Peyer's patch (tissue), 4 donors: ENCODE data around the gene RNF150.

ENCODE experiments used
- POLR2A ChIP-seq, 2 donors: fragments of 450-650 bp; IDR thresholded peaks; one replicate each; pipeline ENCODE4 v1.5.1; 2017; ENCODE audit warnings: antibody characterized with exemption in 2 of 2, mild to moderate bottlenecking in 2 of 2, moderate library complexity in 2 of 2
- TF ChIP-seq, protein P1 (sequence below), 6 experiments: fragments of 450-650 bp in 4 of 6; fragments of 200-600 bp in 2 of 6; sonication (generic) in 1 of 6; IDR thresholded peaks; one replicate each; pipeline ENCODE4 v1.5.1; 2017 to 2019; ENCODE audit warnings: antibody characterized with exemption in 6 of 6, mild to moderate bottlenecking in 3 of 6, moderate library complexity in 1 of 6

DNA sequence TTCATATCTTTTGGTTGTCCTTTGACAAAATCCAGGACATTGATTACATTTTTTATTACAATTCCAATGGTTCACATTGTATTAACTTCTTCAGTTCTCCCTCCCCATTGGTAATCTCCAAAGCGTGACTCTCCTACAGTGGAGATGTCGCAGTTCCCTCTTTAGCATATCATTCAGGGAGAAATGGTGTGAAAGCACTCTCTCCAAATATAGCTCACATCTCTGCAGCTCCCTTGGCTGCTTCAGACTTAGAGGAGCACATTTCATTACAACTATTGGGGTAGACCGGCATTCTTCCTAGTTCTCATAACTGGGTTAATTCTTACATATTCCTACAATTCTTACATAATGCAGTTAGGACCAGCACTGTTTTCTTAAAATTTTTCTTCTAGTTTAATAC is 25.3 kb downstream of the RNF150 start:
- TF ChIP-seq, protein P1, sequence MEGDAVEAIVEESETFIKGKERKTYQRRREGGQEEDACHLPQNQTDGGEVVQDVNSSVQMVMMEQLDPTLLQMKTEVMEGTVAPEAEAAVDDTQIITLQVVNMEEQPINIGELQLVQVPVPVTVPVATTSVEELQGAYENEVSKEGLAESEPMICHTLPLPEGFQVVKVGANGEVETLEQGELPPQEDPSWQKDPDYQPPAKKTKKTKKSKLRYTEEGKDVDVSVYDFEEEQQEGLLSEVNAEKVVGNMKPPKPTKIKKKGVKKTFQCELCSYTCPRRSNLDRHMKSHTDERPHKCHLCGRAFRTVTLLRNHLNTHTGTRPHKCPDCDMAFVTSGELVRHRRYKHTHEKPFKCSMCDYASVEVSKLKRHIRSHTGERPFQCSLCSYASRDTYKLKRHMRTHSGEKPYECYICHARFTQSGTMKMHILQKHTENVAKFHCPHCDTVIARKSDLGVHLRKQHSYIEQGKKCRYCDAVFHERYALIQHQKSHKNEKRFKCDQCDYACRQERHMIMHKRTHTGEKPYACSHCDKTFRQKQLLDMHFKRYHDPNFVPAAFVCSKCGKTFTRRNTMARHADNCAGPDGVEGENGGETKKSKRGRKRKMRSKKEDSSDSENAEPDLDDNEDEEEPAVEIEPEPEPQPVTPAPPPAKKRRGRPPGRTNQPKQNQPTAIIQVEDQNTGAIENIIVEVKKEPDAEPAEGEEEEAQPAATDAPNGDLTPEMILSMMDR (IDR thresholded peaks at IDR 0.05): no peak
- TF ChIP-seq POLR2A (IDR thresholded peaks at IDR 0.05): no peak
